Upper lobe of right lung (tissue), 1 donor: ENCODE data around the gene SCD5. TPM values are rescaled to one million over a fixed set of nuclear protein-coding genes. Genes with fewer than 3 reads are reported as not detected.

Experiments used
- ATAC-seq: fragments of 200-7000 bp; cut with Tn5 transposase; one replicate; pipeline ENCODE4 v1.9.1; 2020; ENCODE audit warnings: mild to moderate bottlenecking, moderate library complexity
- DNase-seq: peaks from one replicate; pipeline ENCODE4 v3.0.0-alpha.2; 2020
- H3K27ac ChIP-seq: fragments of 200-600 bp; one replicate; pipeline ENCODE4 v1.8.0; 2022
- H3K27me3 ChIP-seq: fragments of 200-600 bp; one replicate; pipeline ENCODE4 v1.8.0; 2022; ENCODE audit warnings: mild to moderate bottlenecking
- H3K36me3 ChIP-seq: fragments of 200-600 bp; one replicate; pipeline ENCODE4 v1.8.0; 2022
- H3K4me1 ChIP-seq: fragments of 200-600 bp; one replicate; pipeline ENCODE4 v1.8.0; 2022
- H3K4me3 ChIP-seq: fragments of 200-600 bp; one replicate; pipeline ENCODE4 v1.8.0; 2022; ENCODE audit warnings: mild to moderate bottlenecking
- H3K9me3 ChIP-seq: fragments of 200-600 bp; one replicate; pipeline ENCODE4 v1.8.0; 2022
- CTCF ChIP-seq: fragments of 200-600 bp; IDR thresholded peaks from one replicate; pipeline ENCODE4 v1.8.0; 2022; ENCODE audit warnings: antibody characterized with exemption
- intact Hi-C: fragments of 100-400 bp; cut with DNase I; formaldehyde crosslinking; loops from one replicate; pipeline ENCODE4 v1.11.0; 2022
- total RNA-seq: library from RNA; stranded (reverse); fragmentation: NEBNext Ultra II Directional; extraction: Animal tissue kit (Norgen Biotek cat#: 25700); gene quantifications from one replicate; pipeline ENCODE4 v1.2.1, GENCODE V29; 2021
- donor health status: DM: no; HTN: yes; CAD: no; lungs with severe emphysema.

Gene SCD5
- total RNA-seq, 1 donor from 2014 or later, result 20.6 TPM

DNA sequence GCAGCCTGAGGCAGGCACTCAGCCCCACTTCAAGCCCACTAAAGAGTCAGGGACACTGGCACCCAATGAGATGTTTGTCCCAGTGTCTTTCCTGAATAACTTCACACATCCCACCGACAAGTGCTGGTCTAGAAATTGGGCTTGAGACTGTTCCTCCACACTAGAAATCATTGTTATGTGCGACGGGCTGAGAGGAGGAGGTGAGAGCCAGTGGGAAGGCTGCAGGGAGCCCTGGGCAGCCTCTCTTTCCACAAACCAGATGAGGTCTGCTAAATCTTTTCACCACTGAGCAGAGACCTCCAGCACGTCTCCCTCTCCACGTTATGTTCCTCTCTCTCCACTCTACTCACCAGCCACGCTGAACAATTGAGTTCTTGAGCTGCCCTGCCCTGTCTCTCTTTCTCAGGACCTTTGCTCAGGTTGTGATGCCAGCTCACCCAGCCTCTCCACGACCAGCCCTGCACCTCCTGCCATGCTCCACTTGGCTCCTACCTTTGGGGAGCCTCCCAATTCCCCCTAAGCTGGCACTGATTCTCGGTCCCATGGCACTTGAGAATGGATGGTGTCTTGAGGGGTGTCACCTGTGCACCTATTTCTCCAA, 8.4 kb downstream of the SCD5 start:
- no peak for TF ChIP-seq CTCF
- no peaks in the 10 kb centered on the region for H3K36me3 ChIP-seq
- no peaks in the 10 kb centered on the region for H3K9me3 ChIP-seq
- ATAC-seq (no peak), DNase-seq (no peak)
- H3K27me3 ChIP-seq, result no peaks in the 10 kb centered on the region
- no peak overlapping the region for H3K27ac ChIP-seq
- intact Hi-C loops, result no loop called here
- H3K4me3 ChIP-seq, result no peak overlapping the region
- H3K4me1 ChIP-seq, result no peaks in the 10 kb centered on the region

- no peak overlapping the region for H3K27ac ChIP-seq
- H3K4me3 ChIP-seq, result no peak overlapping the region
- H3K4me1 ChIP-seq, result no peaks in the 10 kb centered on the region
- DNase-seq (no peak), ATAC-seq (peak; percentile 30)
- H3K36me3 ChIP-seq, result no peaks in the 10 kb centered on the region
- no peak for TF ChIP-seq CTCF
- H3K9me3 ChIP-seq, result no peaks in the 10 kb centered on the region
- intact Hi-C loops, result no loop called here
- no peaks in the 10 kb centered on the region for H3K27me3 ChIP-seq
Measured at GRCh38 chr4:82789025-82789776, 9.4 kb downstream of the SCD5 start.

GRCh38 chr4:82787342-82787741, 11.3 kb downstream of the SCD5 start:
- Histone ChIP-seq H3K27ac (no peak overlapping the region), H3K36me3 (no peaks in the 10 kb centered on the region), H3K4me1 (no peaks in the 10 kb centered on the region), H3K4me3 (no peak overlapping the region), H3K27me3 (no peaks in the 10 kb centered on the region), H3K9me3 (no peaks in the 10 kb centered on the region)
- DNase-seq (no peak), ATAC-seq (no peak)
- no peak for TF ChIP-seq CTCF
- intact Hi-C loops, result no loop called here

GRCh38 chr4:82786828-82787227, 11.8 kb downstream of the SCD5 start:
- Histone ChIP-seq H3K27me3 (no peaks in the 10 kb centered on the region), H3K27ac (no peak overlapping the region), H3K9me3 (no peaks in the 10 kb centered on the region), H3K4me3 (no peak overlapping the region), H3K4me1 (no peaks in the 10 kb centered on the region), H3K36me3 (no peaks in the 10 kb centered on the region)
- DNase-seq (no peak), ATAC-seq (no peak)
- intact Hi-C loops, result no loop called here
- no peak for TF ChIP-seq CTCF

- intact Hi-C loops, result no loop called here
- ATAC-seq, result no peak
Measured at GRCh38 chr4:82785611-82786400, 12.8 kb downstream of the SCD5 start.

More at GRCh38 chr4:82785611-82786400, 12.8 kb downstream of the SCD5 start:
- H3K9me3 ChIP-seq, result no peaks in the 10 kb centered on the region
- H3K36me3 ChIP-seq, result no peaks in the 10 kb centered on the region
- no peak overlapping the region for H3K27ac ChIP-seq
- no peaks in the 10 kb centered on the region for H3K4me1 ChIP-seq
- H3K4me3 ChIP-seq, result no peak overlapping the region
- no peak for DNase-seq
- TF ChIP-seq CTCF, result no peak
- no peaks in the 10 kb centered on the region for H3K27me3 ChIP-seq
